Measurements from ENCODE around the gene BMP8A. TPM values are rescaled to one million over a fixed set of nuclear protein-coding genes. Genes with fewer than 3 reads are reported as not detected.

BMP8A gene, protein sequence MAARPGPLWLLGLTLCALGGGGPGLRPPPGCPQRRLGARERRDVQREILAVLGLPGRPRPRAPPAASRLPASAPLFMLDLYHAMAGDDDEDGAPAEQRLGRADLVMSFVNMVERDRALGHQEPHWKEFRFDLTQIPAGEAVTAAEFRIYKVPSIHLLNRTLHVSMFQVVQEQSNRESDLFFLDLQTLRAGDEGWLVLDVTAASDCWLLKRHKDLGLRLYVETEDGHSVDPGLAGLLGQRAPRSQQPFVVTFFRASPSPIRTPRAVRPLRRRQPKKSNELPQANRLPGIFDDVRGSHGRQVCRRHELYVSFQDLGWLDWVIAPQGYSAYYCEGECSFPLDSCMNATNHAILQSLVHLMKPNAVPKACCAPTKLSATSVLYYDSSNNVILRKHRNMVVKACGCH
- total RNA-seq: 1.2 TPM

DNA sequence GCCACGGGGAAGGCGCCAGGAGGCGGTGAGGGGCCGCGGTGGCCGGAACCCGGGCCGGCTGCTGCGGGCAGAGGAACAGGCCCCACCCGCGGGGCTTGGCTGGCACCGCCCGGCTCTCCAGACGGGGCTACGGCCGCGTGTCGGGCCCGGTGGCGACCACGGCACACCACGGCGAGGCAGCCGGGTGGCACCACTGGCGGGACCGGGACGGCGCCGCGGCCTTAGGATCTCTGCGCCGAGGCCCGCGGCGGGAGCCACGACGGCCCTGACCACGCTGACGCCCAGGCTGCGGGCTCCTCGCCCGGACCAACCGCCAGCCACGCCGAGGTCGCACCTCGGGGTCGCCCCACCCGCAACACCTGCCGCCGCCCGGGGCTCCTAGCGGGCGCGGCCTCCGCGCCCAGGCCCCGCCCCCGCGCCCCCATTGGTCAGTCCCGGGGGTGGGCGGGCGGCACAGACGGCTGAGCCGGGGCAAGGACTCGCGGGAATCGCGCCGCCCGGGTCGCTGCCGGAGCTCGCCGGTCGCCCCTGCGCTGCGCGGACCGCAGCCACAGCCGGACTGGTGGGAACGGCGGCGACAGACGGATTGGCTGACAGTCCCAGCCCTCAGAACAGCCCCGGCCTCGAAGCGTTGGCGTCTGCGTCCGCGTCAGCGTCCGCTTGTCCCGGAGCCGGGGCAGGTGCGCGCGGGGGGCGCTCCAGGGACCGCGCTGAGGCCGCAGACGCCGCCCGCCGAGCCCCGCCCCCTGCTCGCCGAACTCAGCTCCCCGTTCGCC is at the start of gene BMP8A:
TSS of gene BMP8A (plus strand) at position 491 of the 776 bp plus-strand sequence. CDS start 356 bp downstream, outside the sequence.

Small RNAs within 50 kb of the gene (small RNA-seq; reads per million reads assigned to genes)
- gene SNORA55: 2.7 reads per million, percentile 89 among the genes with 10 or more reads in this experiment

Other genes with a start within 250 kb of the BMP8A start
- gene PABPC4, start 85.2 kb downstream of the BMP8A start, total RNA-seq: 104 TPM
- 1.4 TPM for gene HEYL, start 148.0 kb downstream of the BMP8A start, total RNA-seq
- gene NT5C1A, start 180.5 kb downstream of the BMP8A start, total RNA-seq: 2.3 TPM
- gene HPCAL4, start 199.8 kb downstream of the BMP8A start, total RNA-seq: 195 TPM
- 24.5 TPM for gene PPIE, start 247.2 kb downstream of the BMP8A start, total RNA-seq